ENCODE data around the gene PRRC2A.

Gene PRRC2A

GRCh38 chr6:31620586-31621319 is at the start of gene PRRC2A:
Gene PRRC2A (plus strand): TSS chr6:31620715. CDS start chr6:31622790, 2,075 bp downstream.
- H3K36me3 Mint-ChIP-seq, result peaks cover 7% of the 10 kb centered on the region
- H3K9me3 Mint-ChIP-seq (ENCODE audit: low read depth), result no peaks in the 10 kb centered on the region
- H3K27me3 Mint-ChIP-seq, result no peaks in the 10 kb centered on the region
- peaks cover 44% of the 10 kb centered on the region for H3K4me1 Mint-ChIP-seq (ENCODE audit: low read depth)
- peak within 1 kb of the TSS; percentile 99 for H3K4me3 Mint-ChIP-seq
- H3K27ac Mint-ChIP-seq, result peak within 1 kb of the TSS; percentile 98

- Mint-ChIP-seq H3K27me3 (no peaks in the 10 kb centered on the region), H3K9me3 (ENCODE audit: low read depth) (no peaks in the 10 kb centered on the region), H3K4me1 (ENCODE audit: low read depth) (peaks cover 86% of the 10 kb centered on the region), H3K4me3 (peak within 1 kb of the TSS; percentile 100), H3K27ac (peak within 1 kb of the TSS; percentile 99), H3K36me3 (peaks cover 18% of the 10 kb centered on the region)
These were observed 48.2 kb upstream of the PRRC2A start, which contains the start of gene LTA for GRCh38 chr6:31572041-31572911. Gene LTA (plus strand): TSS chr6:31572289. CDS start chr6:31572743, 454 bp downstream.

- no peaks in the 10 kb centered on the region for H3K9me3 Mint-ChIP-seq (ENCODE audit: low read depth)
- peak overlapping the region; percentile 99 for H3K27ac Mint-ChIP-seq
- no peaks in the 10 kb centered on the region for H3K27me3 Mint-ChIP-seq
- H3K36me3 Mint-ChIP-seq, result peaks cover 18% of the 10 kb centered on the region
- peaks cover 78% of the 10 kb centered on the region for H3K4me1 Mint-ChIP-seq (ENCODE audit: low read depth)
- peak overlapping the region; percentile 100 for H3K4me3 Mint-ChIP-seq
These were observed 47.0 kb upstream of the PRRC2A start for GRCh38 chr6:31573239-31574105.

GRCh38 chr6:31574106-31575061 is 46.1 kb upstream of the PRRC2A start:
- H3K4me3 Mint-ChIP-seq, result peak overlapping the region; percentile 100
- H3K27me3 Mint-ChIP-seq, result no peaks in the 10 kb centered on the region
- H3K27ac Mint-ChIP-seq, result peak overlapping the region; percentile 99
- H3K36me3 Mint-ChIP-seq, result peaks cover 18% of the 10 kb centered on the region
- no peaks in the 10 kb centered on the region for H3K9me3 Mint-ChIP-seq (ENCODE audit: low read depth)
- H3K4me1 Mint-ChIP-seq (ENCODE audit: low read depth), result peaks cover 75% of the 10 kb centered on the region

- Mint-ChIP-seq H3K9me3 (ENCODE audit: low read depth) (no peaks in the 10 kb centered on the region), H3K4me3 (peak within 1 kb of the TSS; percentile 100), H3K4me1 (ENCODE audit: low read depth) (peaks cover 71% of the 10 kb centered on the region), H3K27me3 (no peaks in the 10 kb centered on the region), H3K27ac (peak within 1 kb of the TSS; percentile 99), H3K36me3 (peaks cover 19% of the 10 kb centered on the region)
These were observed 45.1 kb upstream of the PRRC2A start, which contains the start of gene TNF for GRCh38 chr6:31575335-31575901. Gene TNF (plus strand): TSS chr6:31575565. CDS start chr6:31575742, 177 bp downstream.

- Mint-ChIP-seq H3K27me3 (no peaks in the 10 kb centered on the region), H3K4me3 (peak overlapping the region; percentile 100), H3K27ac (peak overlapping the region; percentile 99), H3K9me3 (ENCODE audit: low read depth) (no peaks in the 10 kb centered on the region), H3K4me1 (ENCODE audit: low read depth) (peaks cover 67% of the 10 kb centered on the region), H3K36me3 (peaks cover 21% of the 10 kb centered on the region)
These were observed 44.4 kb upstream of the PRRC2A start for GRCh38 chr6:31575952-31576685.

- peaks cover 62% of the 10 kb centered on the region for H3K4me1 Mint-ChIP-seq (ENCODE audit: low read depth)
- peak overlapping the region; percentile 100 for H3K4me3 Mint-ChIP-seq
- H3K27ac Mint-ChIP-seq, result peak overlapping the region; percentile 99
- peaks cover 21% of the 10 kb centered on the region for H3K36me3 Mint-ChIP-seq
- no peaks in the 10 kb centered on the region for H3K9me3 Mint-ChIP-seq (ENCODE audit: low read depth)
- H3K27me3 Mint-ChIP-seq, result no peaks in the 10 kb centered on the region
These were observed 43.5 kb upstream of the PRRC2A start for GRCh38 chr6:31576897-31577578.

- Mint-ChIP-seq H3K27me3 (no peaks in the 10 kb centered on the region), H3K36me3 (peaks cover 19% of the 10 kb centered on the region), H3K9me3 (ENCODE audit: low read depth) (no peaks in the 10 kb centered on the region), H3K4me3 (peak overlapping the region; percentile 100), H3K4me1 (ENCODE audit: low read depth) (peaks cover 61% of the 10 kb centered on the region), H3K27ac (no peak overlapping the region)
These were observed 42.9 kb upstream of the PRRC2A start for GRCh38 chr6:31577579-31577966.

GRCh38 chr6:31578184-31579118 is 42.1 kb upstream of the PRRC2A start:
- Mint-ChIP-seq H3K4me1 (ENCODE audit: low read depth) (peaks cover 60% of the 10 kb centered on the region), H3K9me3 (ENCODE audit: low read depth) (no peaks in the 10 kb centered on the region), H3K36me3 (peaks cover 21% of the 10 kb centered on the region), H3K27me3 (no peaks in the 10 kb centered on the region), H3K27ac (peak overlapping the region; percentile 87), H3K4me3 (peak overlapping the region; percentile 95)

- Mint-ChIP-seq H3K9me3 (ENCODE audit: low read depth) (no peaks in the 10 kb centered on the region), H3K27me3 (no peaks in the 10 kb centered on the region), H3K27ac (peak overlapping the region; percentile 87), H3K4me1 (ENCODE audit: low read depth) (peaks cover 58% of the 10 kb centered on the region), H3K4me3 (peak overlapping the region; percentile 95), H3K36me3 (peaks cover 18% of the 10 kb centered on the region)
These were observed 41.4 kb upstream of the PRRC2A start for GRCh38 chr6:31579119-31579505.

GRCh38 chr6:31579546-31580437 is 40.7 kb upstream of the PRRC2A start:
- peaks cover 55% of the 10 kb centered on the region for H3K4me1 Mint-ChIP-seq (ENCODE audit: low read depth)
- H3K27ac Mint-ChIP-seq, result peak overlapping the region; percentile 93
- H3K9me3 Mint-ChIP-seq (ENCODE audit: low read depth), result no peaks in the 10 kb centered on the region
- H3K27me3 Mint-ChIP-seq, result no peaks in the 10 kb centered on the region
- peak overlapping the region; percentile 95 for H3K4me3 Mint-ChIP-seq
- peaks cover 18% of the 10 kb centered on the region for H3K36me3 Mint-ChIP-seq

Data from activated naive CD8-positive, alpha-beta T cell (primary cell).